ENCODE measurements around the gene FMO3.

FMO3 gene

GRCh38 chr1:171113382-171113781 lies 22.7 kb downstream of the FMO3 start:
- TF ChIP-seq CTCF (IDR thresholded peaks at IDR 0.05; ENCODE audit: low read depth, low read length, missing control alignments) = no peak
- H3K4me3 ChIP-seq (ENCODE audit: low read depth, low read length) = no peak overlapping the region
- no peak for DNase-seq (ENCODE audit: low read depth)

- TF ChIP-seq CTCF (IDR thresholded peaks at IDR 0.05; ENCODE audit: low read depth, low read length, missing control alignments) = no peak
- no peak overlapping the region for H3K4me3 ChIP-seq (ENCODE audit: low read depth, low read length)
- no peak for DNase-seq (ENCODE audit: low read depth)
These were observed 24.7 kb downstream of the FMO3 start for GRCh38 chr1:171115280-171115897.

GRCh38 chr1:171116676-171117075 lies 26.0 kb downstream of the FMO3 start:
- no peak for TF ChIP-seq CTCF (IDR thresholded peaks at IDR 0.05; ENCODE audit: low read depth, low read length, missing control alignments)
- no peak overlapping the region for H3K4me3 ChIP-seq (ENCODE audit: low read depth, low read length)
- DNase-seq (ENCODE audit: low read depth) = no peak

GRCh38 chr1:171117085-171117484 lies 26.4 kb downstream of the FMO3 start:
- no peak overlapping the region for H3K4me3 ChIP-seq (ENCODE audit: low read depth, low read length)
- no peak for DNase-seq (ENCODE audit: low read depth)
- TF ChIP-seq CTCF (IDR thresholded peaks at IDR 0.05; ENCODE audit: low read depth, low read length, missing control alignments) = no peak

GRCh38 chr1:171119648-171120047 lies 28.9 kb downstream of the FMO3 start:
- no peak for TF ChIP-seq CTCF (IDR thresholded peaks at IDR 0.05; ENCODE audit: low read depth, low read length, missing control alignments)
- H3K4me3 ChIP-seq (ENCODE audit: low read depth, low read length) = no peak overlapping the region
- no peak for DNase-seq (ENCODE audit: low read depth)

- no peak for DNase-seq (ENCODE audit: low read depth)
- no peak for TF ChIP-seq CTCF (IDR thresholded peaks at IDR 0.05; ENCODE audit: low read depth, low read length, missing control alignments)
- H3K4me3 ChIP-seq (ENCODE audit: low read depth, low read length) = no peak overlapping the region
These were observed 31.6 kb downstream of the FMO3 start for GRCh38 chr1:171122299-171122698.

- H3K4me3 ChIP-seq (ENCODE audit: low read depth, low read length) = no peak overlapping the region
- TF ChIP-seq CTCF (IDR thresholded peaks at IDR 0.05; ENCODE audit: low read depth, low read length, missing control alignments) = no peak
- no peak for DNase-seq (ENCODE audit: low read depth)
These were observed 32.2 kb downstream of the FMO3 start for GRCh38 chr1:171122893-171123292.

Data from GM12864 (cell line).